GM19043 (cell line): ENCODE results near the gene PRPF8.

Source experiments
- ATAC-seq: cut with Tn5 transposase; IDR thresholded peaks from one replicate; pipeline ENCODE4 v1.9.1; 2021; ENCODE audit warnings: low read depth; ENCODE audit not compliant: unreplicated experiment

The PRPF8 gene

GRCh38 chr17:1628856-1629503 lies 55.7 kb downstream of the PRPF8 start:
- peak; percentile 45 for ATAC-seq

- ATAC-seq = peak; percentile 48
Measured at GRCh38 chr17:1627982-1628855, 56.4 kb downstream of the PRPF8 start, which contains the start of gene SLC43A2. SLC43A2 (minus strand) TSS chr17:1628834; CDS start chr17:1627874, 960 bp downstream.

DNA sequence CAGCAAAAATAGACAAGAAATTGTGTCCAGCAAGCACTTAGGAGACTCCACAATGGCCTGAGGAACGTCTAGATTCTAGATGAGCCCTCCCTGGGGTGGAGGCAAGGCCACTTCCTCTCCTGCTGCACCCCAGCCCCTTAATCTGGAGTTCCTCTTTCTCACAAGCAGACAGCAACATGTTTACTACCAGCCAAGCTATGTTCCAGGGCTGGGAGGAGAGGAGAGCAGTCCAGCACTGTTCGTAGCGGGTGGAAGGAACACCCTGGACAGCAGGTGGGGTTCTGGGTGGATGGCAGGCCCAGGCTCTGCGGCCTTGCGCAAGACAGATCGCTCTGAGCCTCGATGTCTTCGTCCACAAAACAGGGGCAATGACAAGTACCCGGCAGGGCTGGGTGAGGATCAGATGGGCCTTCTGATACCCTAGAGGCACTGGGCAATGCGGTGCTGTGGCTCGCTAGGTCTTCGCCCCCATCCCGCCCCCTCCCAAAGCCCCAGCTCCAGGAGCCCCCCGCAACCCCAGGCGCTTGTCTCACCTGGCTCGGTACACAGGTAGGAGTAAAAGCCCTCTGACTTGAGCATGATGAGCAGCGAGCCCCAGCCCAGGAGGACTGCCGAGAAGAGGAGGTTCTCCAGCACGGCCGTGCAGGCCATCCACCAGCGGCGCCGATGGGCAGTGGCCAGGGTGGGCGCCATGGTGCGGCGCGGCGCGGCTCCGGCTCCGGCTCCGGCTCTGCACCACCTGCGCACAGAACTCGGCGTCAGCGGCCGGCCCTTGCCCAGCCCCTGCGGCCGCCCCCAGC lies 57.3 kb downstream of the PRPF8 start:
- ATAC-seq = no peak

DNA sequence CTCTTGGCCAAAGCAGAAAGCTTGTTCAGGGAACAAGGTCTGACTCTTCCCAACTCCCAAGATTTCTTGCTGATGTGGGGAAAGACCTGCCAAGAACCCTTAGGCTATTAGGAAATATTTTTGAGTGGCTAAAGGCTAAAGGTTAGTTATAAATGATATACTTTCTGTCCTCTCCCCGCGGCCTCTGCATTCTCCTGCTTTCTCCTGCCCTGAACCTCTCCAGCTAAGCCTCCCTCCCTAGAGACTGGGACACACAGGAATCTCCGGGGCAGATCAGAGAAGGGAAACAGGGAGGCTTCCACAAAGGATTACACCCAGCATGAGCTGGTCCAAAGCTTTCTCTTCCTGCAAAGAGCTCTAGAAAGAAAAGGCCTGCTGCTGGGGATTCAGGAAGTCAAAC lies 58.3 kb downstream of the PRPF8 start:
- no peak for ATAC-seq

- no peak for ATAC-seq
Measured at GRCh38 chr17:1625581-1625980, 59.1 kb downstream of the PRPF8 start.

GRCh38 chr17:1625053-1625452 lies 59.6 kb downstream of the PRPF8 start:
- no peak for ATAC-seq

GRCh38 chr17:1624650-1625049 lies 60.0 kb downstream of the PRPF8 start:
- ATAC-seq = no peak

DNA sequence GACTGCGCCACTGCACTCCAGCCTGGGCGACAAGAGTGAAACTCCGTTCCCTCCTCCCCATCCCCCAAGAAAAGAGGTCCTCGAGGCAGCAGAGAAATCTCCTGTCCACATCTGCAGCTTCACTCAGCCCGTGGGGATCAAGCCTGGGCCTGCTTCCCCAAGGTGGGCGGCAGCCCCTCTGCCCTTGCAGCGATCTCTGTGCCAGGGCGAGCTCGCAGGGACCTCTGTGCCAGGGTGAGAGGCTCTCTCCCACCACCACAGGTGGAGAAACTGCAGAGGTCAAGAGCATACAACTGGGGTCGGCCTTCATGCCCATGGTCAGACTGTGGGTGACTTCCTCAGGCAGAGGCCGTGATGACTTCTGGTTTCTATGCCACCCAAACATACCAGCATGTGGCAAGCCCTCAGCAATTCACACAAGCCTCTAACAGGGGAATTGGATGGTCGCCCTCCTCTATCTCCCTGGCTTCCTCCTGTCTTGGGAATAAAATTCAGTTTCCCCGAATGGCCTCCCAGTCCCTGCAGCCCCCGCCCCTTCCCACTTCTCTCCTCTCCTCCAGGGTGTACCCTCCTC lies 61.5 kb downstream of the PRPF8 start:
- ATAC-seq = no peak

GRCh38 chr17:1621273-1621954 lies 63.3 kb downstream of the PRPF8 start:
- ATAC-seq = no peak

DNA sequence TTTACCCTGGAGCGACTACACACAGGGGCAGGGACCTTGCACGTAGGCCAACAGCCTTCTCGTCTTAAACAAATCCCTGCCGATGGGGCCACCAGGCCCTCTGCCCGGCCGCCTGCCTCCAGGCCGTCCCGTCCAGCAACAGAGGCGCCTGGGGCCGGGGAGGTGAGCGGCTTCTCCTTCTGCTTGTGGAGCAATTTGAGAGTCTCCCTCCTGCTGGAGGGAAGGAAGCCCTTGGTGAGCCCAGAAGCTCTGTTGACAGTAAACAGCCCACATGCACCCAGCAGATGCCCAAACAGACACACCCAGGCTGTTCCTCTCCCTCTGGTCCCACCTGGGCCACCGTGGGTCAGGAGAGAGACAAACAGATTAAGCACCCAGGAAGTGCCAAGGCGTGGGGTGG lies 64.2 kb downstream of the PRPF8 start:
- no peak for ATAC-seq

- no peak for ATAC-seq
Measured at GRCh38 chr17:1617620-1618174, 67.0 kb downstream of the PRPF8 start.

GRCh38 chr17:1616101-1616500 lies 68.6 kb downstream of the PRPF8 start:
- ATAC-seq = no peak

GRCh38 chr17:1612400-1612799 lies 72.3 kb downstream of the PRPF8 start:
- no peak for ATAC-seq

GRCh38 chr17:1611715-1612114 lies 73.0 kb downstream of the PRPF8 start:
- no peak for ATAC-seq

GRCh38 chr17:1608676-1609075 lies 76.0 kb downstream of the PRPF8 start:
- no peak for ATAC-seq

- no peak for ATAC-seq
Measured at GRCh38 chr17:1607971-1608320, 76.7 kb downstream of the PRPF8 start.

- no peak for ATAC-seq
Measured at GRCh38 chr17:1606352-1606985, 78.2 kb downstream of the PRPF8 start.

GRCh38 chr17:1605681-1606351 lies 78.9 kb downstream of the PRPF8 start:
- ATAC-seq = no peak
